ENCODE data around the gene MPV17L.
"Not testable (repeated sequence)": the region's sequence is repeated elsewhere in the genome, so short reads cannot be mapped to it uniquely, and the experiment has no call there.

Gene MPV17L

DNA sequence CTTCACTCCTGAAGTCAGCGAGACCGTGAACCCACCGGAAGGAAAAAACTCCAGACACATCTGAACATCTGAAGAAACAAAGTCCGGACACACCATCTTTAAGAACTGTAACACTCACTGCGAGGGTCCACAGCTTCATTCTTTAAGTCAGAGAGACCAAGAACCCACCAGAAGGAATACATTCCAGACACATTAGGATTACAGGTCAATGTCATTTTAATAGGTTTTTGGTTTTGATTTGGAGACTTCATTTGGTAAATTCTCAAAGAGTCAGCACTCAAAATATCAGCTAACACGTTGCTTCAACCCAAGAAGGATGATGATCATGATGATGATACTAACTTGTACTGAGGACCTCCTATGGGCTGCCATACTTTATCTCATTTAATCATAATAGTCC is 31.2 kb downstream of the MPV17L start:
- DNase-seq (no peak), ATAC-seq (replicated peaks) (no peak)
- no peaks in the 10 kb centered on the region for H3K9me3 Mint-ChIP-seq
- no peaks in the 10 kb centered on the region for H3K4me1 Mint-ChIP-seq
- no peak overlapping the region for H3K27ac Mint-ChIP-seq
- H3K4me3 Mint-ChIP-seq, result no peak overlapping the region
- H3K27me3 Mint-ChIP-seq, result peaks cover 7 to 19% of the 10 kb centered on the region in 2 donors
- no peaks in the 10 kb centered on the region for H3K36me3 Mint-ChIP-seq

DNA sequence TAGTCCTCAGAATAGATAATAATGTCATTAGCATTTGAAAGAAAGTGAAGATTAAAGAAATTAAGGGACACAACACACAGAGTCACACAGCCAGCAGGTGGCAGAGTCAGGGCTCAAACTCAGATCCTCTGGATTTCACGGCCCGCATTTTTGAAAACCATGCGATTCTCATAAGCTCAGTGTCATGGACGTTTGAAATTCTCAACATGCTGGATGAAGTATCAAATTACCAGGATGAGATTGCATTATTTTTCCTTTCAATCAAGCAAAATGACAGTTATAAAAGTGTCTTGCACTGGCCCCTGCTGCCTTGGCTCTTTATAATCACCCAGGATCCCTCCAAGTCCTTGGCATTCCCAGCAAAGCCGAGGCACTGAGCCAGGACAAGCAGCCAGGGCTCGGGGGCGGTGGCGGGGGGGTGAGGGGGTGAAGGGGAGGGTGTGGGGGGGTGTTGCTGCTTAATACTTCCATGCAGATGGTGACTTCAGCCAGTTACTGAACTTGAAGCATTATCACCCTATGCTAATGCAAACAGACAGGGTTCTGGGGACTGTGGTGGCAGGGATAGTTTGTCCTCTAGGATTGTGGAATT is 32.2 kb downstream of the MPV17L start:
- Mint-ChIP-seq H3K36me3 (no peaks in the 10 kb centered on the region), H3K4me3 (no peak overlapping the region), H3K27ac (no peak overlapping the region), H3K4me1 (no peaks in the 10 kb centered on the region), H3K27me3 (peaks cover 7 to 19% of the 10 kb centered on the region in 2 donors), H3K9me3 (no peaks in the 10 kb centered on the region)
- DNase-seq, result no peak
- ATAC-seq (replicated peaks), result peak; percentile 74

- H3K4me1 Mint-ChIP-seq, result peaks cover 4 to 17% of the 10 kb centered on the region in 2 donors
- DNase-seq, H3K27ac Mint-ChIP-seq: not testable (repeated sequence)
Measured at GRCh38 chr16:15430884-15431283, 35.3 kb downstream of the MPV17L start.

DNA sequence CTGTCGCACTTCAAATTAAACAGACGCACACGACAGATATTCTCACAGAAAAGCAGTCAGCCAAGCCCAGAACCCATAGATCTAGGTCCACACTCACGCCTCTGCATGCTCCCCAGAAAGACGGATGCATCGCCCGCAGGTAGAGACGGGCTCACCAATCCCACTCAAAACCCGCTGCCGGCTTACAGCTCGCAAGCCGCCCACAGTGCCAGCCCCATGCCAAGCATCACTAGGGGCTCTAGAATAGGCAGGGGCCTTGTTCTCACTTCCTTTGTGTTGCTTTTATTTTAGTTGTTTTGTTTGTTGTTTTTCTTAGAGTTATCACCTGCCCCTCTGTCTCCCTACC is 38.5 kb downstream of the MPV17L start:
- no peak for ATAC-seq (replicated peaks)
- Mint-ChIP-seq H3K36me3 (peaks cover 0 to 2% of the 10 kb centered on the region in 2 donors), H3K27me3 (peaks cover 21 to 30% of the 10 kb centered on the region in 2 donors), H3K27ac (peak overlapping the region; percentile 62), H3K4me1 (peaks cover 5 to 19% of the 10 kb centered on the region in 2 donors), H3K9me3 (no peaks in the 10 kb centered on the region), H3K4me3 (peak overlapping the region; percentile 91 to 96)
- DNase-seq, result no peak

More at GRCh38 chr16:15430884-15431283, 35.3 kb downstream of the MPV17L start:
- H3K4me3 Mint-ChIP-seq; ATAC-seq (replicated peaks); H3K9me3 Mint-ChIP-seq; H3K36me3 Mint-ChIP-seq: not testable (repeated sequence)
- peaks cover 20 to 37% of the 10 kb centered on the region in 2 donors for H3K27me3 Mint-ChIP-seq

DNA sequence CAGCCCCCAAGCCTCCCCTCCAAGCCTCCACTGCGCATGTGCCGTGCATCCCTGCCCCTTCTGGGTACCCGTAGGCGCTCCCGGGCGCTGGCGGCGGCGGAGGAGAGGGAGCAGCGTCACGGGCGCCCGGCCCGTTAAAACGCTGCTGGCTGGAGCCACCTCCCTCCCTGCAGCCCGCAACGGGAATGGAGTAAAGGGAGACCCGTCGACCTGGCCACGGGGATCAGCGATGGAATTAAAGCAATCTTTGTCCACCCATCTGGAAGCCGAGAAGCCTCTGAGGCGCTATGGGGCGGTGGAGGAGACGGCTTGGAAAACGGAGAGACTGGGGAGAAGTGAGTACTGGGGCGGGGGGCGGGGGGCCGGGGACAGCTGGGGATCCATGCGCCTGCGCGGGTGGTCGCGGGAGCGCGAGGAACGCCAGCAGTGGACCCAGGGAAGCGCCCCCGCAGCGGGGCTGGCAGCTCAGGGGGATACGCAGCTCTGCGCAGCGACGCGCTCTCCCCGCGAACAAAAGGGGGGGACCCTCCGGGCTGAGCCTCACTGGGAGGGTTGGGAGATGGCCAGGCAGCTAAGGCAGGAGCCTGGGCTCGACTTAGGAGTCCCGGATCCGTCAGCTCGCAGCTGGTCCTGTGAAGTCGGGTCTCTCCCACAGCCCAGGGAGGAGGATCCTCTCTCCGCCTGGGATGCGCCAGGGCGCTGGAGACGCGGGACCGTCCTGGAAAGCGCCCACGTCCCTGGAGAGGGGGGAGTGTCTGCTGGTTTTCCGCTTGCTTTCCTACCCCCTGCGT is 39.1 kb downstream of the MPV17L start, which contains the start of gene BMERB1:
BMERB1 (plus strand) TSS at position 164 of the 791 bp plus-strand sequence; CDS start at position 230, 66 bp downstream.
- H3K27ac Mint-ChIP-seq, result peak within 1 kb of the TSS; percentile 62
- peaks cover 5 to 22% of the 10 kb centered on the region in 2 donors for H3K4me1 Mint-ChIP-seq
- peak within 1 kb of the TSS; percentile 91 to 96 for H3K4me3 Mint-ChIP-seq
- no peaks in the 10 kb centered on the region for H3K9me3 Mint-ChIP-seq
- peak; percentile 59 for DNase-seq
- peak; percentile 92 to 93 for ATAC-seq (replicated peaks)
- H3K36me3 Mint-ChIP-seq, result peaks cover 0 to 2% of the 10 kb centered on the region in 2 donors
- H3K27me3 Mint-ChIP-seq, result peaks cover 21 to 30% of the 10 kb centered on the region in 2 donors

GRCh38 chr16:15435216-15435864 is 39.8 kb downstream of the MPV17L start:
- Mint-ChIP-seq H3K4me3 (peak overlapping the region; percentile 91 to 96), H3K27ac (peak overlapping the region; percentile 48), H3K27me3 (peaks cover 21 to 30% of the 10 kb centered on the region in 2 donors), H3K4me1 (peaks cover 7 to 27% of the 10 kb centered on the region in 2 donors), H3K36me3 (peaks cover 0 to 2% of the 10 kb centered on the region in 2 donors), H3K9me3 (no peaks in the 10 kb centered on the region)
- DNase-seq (no peak), ATAC-seq (replicated peaks) (no peak)

GRCh38 chr16:15439102-15439501 is 43.5 kb downstream of the MPV17L start:
- no peak for ATAC-seq (replicated peaks)
- Mint-ChIP-seq H3K4me3 (no peak overlapping the region), H3K9me3 (no peaks in the 10 kb centered on the region), H3K27me3 (peaks cover 17 to 28% of the 10 kb centered on the region in 2 donors), H3K27ac (no peak overlapping the region), H3K4me1 (peaks cover 7 to 23% of the 10 kb centered on the region in 2 donors), H3K36me3 (peaks cover 0 to 5% of the 10 kb centered on the region in 2 donors)
- no peak for DNase-seq

- no peak overlapping the region for H3K27ac Mint-ChIP-seq
- no peak for DNase-seq
- no peaks in the 10 kb centered on the region for H3K9me3 Mint-ChIP-seq
- H3K4me1 Mint-ChIP-seq, result peaks cover 7 to 19% of the 10 kb centered on the region in 2 donors
- peaks cover 0 to 4% of the 10 kb centered on the region in 2 donors for H3K36me3 Mint-ChIP-seq
- H3K4me3 Mint-ChIP-seq, result no peak overlapping the region
- ATAC-seq (replicated peaks), result no peak
- peaks cover 13 to 24% of the 10 kb centered on the region in 2 donors for H3K27me3 Mint-ChIP-seq
Measured at GRCh38 chr16:15439521-15439920, 44.0 kb downstream of the MPV17L start.

- Mint-ChIP-seq H3K27ac (no peak overlapping the region), H3K4me3 (no peak overlapping the region), H3K36me3 (peaks cover 5 to 8% of the 10 kb centered on the region in 2 donors), H3K4me1 (peaks cover 3 to 9% of the 10 kb centered on the region in 2 donors), H3K27me3 (peaks cover 2 to 11% of the 10 kb centered on the region in 2 donors), H3K9me3 (peaks cover 2 to 5% of the 10 kb centered on the region in 2 donors)
- ATAC-seq (replicated peaks) (no peak), DNase-seq (no peak)
Measured at GRCh38 chr16:15440852-15441251, 45.3 kb downstream of the MPV17L start.

- not testable (repeated sequence) for ATAC-seq (replicated peaks); DNase-seq; H3K27ac Mint-ChIP-seq; H3K9me3 Mint-ChIP-seq; H3K4me3 Mint-ChIP-seq; H3K36me3 Mint-ChIP-seq; H3K4me1 Mint-ChIP-seq; H3K27me3 Mint-ChIP-seq
Measured at GRCh38 chr16:15442140-15442539, 46.6 kb downstream of the MPV17L start.

GRCh38 chr16:15443753-15444152 is 48.2 kb downstream of the MPV17L start:
- Mint-ChIP-seq H3K27ac (no peak overlapping the region), H3K9me3 (peaks cover 2 to 5% of the 10 kb centered on the region in 2 donors), H3K27me3 (peaks cover 4 to 8% of the 10 kb centered on the region in 2 donors), H3K36me3 (peaks cover 8 to 12% of the 10 kb centered on the region in 2 donors), H3K4me3 (no peak overlapping the region), H3K4me1 (peaks cover 3 to 8% of the 10 kb centered on the region in 2 donors)
- DNase-seq (no peak), ATAC-seq (replicated peaks) (peak in 1 of 2 donors; percentile 64)

DNA sequence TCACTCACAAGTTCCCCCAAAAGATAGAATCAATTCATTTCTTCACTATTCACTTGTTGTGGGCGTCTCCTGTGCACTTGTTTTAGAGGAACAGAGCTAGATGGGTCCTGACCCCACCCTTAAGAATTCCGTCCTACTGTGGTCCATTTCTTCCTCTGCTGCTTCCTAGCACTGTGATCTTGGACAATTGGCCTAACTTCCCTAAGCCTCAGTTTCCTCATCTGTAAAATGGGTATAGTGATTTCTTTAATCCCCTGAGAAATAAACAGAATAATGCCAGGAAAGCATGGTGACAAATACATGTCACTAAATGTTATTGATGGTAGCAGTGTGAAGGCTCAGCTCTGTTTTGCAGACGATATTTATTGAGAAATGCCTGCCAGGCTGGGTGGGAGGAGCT is 48.7 kb downstream of the MPV17L start:
- ATAC-seq (replicated peaks) (no peak), DNase-seq (no peak)
- peaks cover 8 to 12% of the 10 kb centered on the region in 2 donors for H3K36me3 Mint-ChIP-seq
- H3K27me3 Mint-ChIP-seq, result peaks cover 4 to 8% of the 10 kb centered on the region in 2 donors
- H3K4me1 Mint-ChIP-seq, result peaks cover 3 to 8% of the 10 kb centered on the region in 2 donors
- no peak overlapping the region for H3K4me3 Mint-ChIP-seq
- H3K9me3 Mint-ChIP-seq, result peaks cover 2 to 5% of the 10 kb centered on the region in 2 donors
- H3K27ac Mint-ChIP-seq, result no peak overlapping the region

DNA sequence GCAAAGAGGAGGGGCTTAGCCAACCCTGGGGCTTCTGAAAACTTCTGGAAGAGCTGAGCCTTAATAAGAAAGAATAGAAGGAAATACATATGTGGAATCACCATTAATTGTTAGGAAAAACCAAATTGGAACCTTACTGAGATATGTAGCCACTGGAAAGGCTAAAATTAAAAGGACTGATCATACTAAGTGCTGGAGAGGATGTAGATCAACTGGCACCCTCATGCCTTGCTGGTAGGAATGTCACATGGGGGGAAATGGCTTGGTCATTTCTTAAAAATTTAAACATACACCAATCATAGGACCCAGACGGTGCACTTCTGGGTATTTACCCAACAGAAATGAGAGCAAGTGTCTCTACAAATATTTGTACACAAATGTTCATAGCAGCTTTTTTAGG is 49.9 kb downstream of the MPV17L start:
- Mint-ChIP-seq H3K9me3 (peaks cover 2 to 5% of the 10 kb centered on the region in 2 donors), H3K4me1 (no peaks in the 10 kb centered on the region), H3K36me3 (peaks cover 8 to 12% of the 10 kb centered on the region in 2 donors), H3K27me3 (peaks cover 4 to 8% of the 10 kb centered on the region in 2 donors), H3K27ac (no peak overlapping the region), H3K4me3 (no peak overlapping the region)
- no peak for ATAC-seq (replicated peaks)
- DNase-seq, result no peak

DNA sequence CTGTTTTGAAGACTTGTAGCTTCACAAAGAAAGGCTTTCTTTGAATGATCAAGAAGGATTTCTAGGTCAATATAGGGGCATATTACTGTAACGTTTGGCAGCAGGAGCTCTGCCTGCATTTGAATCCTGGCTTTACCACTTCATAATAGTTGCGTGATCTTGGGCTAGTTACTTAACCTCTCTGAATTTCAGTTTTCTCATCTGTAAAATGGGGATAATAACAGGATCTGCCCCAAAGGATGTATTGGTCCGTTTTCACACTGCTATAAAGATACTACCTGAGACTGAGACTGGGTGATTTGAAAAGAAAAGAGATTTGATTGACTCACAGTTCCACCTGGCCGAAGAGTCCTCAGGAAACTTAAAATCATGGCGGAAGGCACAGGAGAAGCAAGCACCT is 51.3 kb downstream of the MPV17L start:
- peaks cover 5% of the 10 kb centered on the region in 2 donors for H3K27me3 Mint-ChIP-seq
- DNase-seq, result no peak
- no peak for ATAC-seq (replicated peaks)
- no peak overlapping the region for H3K27ac Mint-ChIP-seq
- H3K4me3 Mint-ChIP-seq, result no peak overlapping the region
- H3K9me3 Mint-ChIP-seq, result peaks cover 2 to 5% of the 10 kb centered on the region in 2 donors
- peaks cover 5 to 12% of the 10 kb centered on the region in 2 donors for H3K36me3 Mint-ChIP-seq
- H3K4me1 Mint-ChIP-seq, result no peaks in the 10 kb centered on the region
